ENCODE results near the gene PGRMC1. TPM values are rescaled to one million over a fixed set of nuclear protein-coding genes. Genes with fewer than 3 reads are reported as not detected.

Gene PGRMC1
- total and polyA plus RNA-seq, 2 donors (not counting 1 experiment from before 2014, with no cell fraction given), result 127 to 201 TPM

- H3K9ac ChIP-seq (ENCODE audit: insufficient read depth, low read length), result no peak overlapping the region
- H3K4me1 ChIP-seq (ENCODE audit: control insufficient read depth, extremely low read depth, insufficient read depth, low read length), result no peaks in the 10 kb centered on the region
- H4K20me1 ChIP-seq (ENCODE audit: control insufficient read depth, extremely low read depth, insufficient read depth, low read length), result no peaks in the 10 kb centered on the region
- no peaks in the 10 kb centered on the region for H3K36me3 ChIP-seq (ENCODE audit: control insufficient read depth, insufficient read depth, low read length)
- peak in 1 of 2 donors; percentile 0 for DNase-seq (ENCODE audit: low read depth in 2 of 2)
- peak overlapping the region in 1 of 4 experiments; percentile 81 for H3K4me3 ChIP-seq (replicated peaks in 1 of 4; ENCODE audit: control extremely low read depth in 1 of 4, insufficient read depth in 1 of 4, low read depth in 3 of 4, low read length in 4 of 4)
- no peak overlapping the region for H3K27ac ChIP-seq (ENCODE audit: insufficient read depth, low read length)
- no peak for TF ChIP-seq EZH2 (IDR thresholded peaks at IDR 0.05; ENCODE audit: low read length, missing control alignments)
- TF ChIP-seq, protein P1, sequence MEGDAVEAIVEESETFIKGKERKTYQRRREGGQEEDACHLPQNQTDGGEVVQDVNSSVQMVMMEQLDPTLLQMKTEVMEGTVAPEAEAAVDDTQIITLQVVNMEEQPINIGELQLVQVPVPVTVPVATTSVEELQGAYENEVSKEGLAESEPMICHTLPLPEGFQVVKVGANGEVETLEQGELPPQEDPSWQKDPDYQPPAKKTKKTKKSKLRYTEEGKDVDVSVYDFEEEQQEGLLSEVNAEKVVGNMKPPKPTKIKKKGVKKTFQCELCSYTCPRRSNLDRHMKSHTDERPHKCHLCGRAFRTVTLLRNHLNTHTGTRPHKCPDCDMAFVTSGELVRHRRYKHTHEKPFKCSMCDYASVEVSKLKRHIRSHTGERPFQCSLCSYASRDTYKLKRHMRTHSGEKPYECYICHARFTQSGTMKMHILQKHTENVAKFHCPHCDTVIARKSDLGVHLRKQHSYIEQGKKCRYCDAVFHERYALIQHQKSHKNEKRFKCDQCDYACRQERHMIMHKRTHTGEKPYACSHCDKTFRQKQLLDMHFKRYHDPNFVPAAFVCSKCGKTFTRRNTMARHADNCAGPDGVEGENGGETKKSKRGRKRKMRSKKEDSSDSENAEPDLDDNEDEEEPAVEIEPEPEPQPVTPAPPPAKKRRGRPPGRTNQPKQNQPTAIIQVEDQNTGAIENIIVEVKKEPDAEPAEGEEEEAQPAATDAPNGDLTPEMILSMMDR (conservative IDR thresholded peaks at IDR 0.05 in 1 of 2, IDR thresholded peaks at IDR 0.05 in 1 of 2; ENCODE audit: low read depth in 1 of 2, low read length in 2 of 2), result no peak
- no peak overlapping the region for H2AFZ ChIP-seq (ENCODE audit: low read length)
- peaks cover 29% of the 10 kb centered on the region for H3K79me2 ChIP-seq (ENCODE audit: control insufficient read depth, insufficient read depth, low read length)
- H3K4me2 ChIP-seq (ENCODE audit: extremely low read depth, insufficient read depth, low read length), result no peak overlapping the region
- H3K27me3 ChIP-seq (ENCODE audit: control insufficient read depth, insufficient read depth, low read length), result no peaks in the 10 kb centered on the region
- H3K9me3 ChIP-seq (ENCODE audit: control insufficient read depth, insufficient read depth, low read depth, low read length), result no peaks in the 10 kb centered on the region
Observed at GRCh38 chrX:119235051-119235511, 1.0 kb upstream of the PGRMC1 start.

DNA sequence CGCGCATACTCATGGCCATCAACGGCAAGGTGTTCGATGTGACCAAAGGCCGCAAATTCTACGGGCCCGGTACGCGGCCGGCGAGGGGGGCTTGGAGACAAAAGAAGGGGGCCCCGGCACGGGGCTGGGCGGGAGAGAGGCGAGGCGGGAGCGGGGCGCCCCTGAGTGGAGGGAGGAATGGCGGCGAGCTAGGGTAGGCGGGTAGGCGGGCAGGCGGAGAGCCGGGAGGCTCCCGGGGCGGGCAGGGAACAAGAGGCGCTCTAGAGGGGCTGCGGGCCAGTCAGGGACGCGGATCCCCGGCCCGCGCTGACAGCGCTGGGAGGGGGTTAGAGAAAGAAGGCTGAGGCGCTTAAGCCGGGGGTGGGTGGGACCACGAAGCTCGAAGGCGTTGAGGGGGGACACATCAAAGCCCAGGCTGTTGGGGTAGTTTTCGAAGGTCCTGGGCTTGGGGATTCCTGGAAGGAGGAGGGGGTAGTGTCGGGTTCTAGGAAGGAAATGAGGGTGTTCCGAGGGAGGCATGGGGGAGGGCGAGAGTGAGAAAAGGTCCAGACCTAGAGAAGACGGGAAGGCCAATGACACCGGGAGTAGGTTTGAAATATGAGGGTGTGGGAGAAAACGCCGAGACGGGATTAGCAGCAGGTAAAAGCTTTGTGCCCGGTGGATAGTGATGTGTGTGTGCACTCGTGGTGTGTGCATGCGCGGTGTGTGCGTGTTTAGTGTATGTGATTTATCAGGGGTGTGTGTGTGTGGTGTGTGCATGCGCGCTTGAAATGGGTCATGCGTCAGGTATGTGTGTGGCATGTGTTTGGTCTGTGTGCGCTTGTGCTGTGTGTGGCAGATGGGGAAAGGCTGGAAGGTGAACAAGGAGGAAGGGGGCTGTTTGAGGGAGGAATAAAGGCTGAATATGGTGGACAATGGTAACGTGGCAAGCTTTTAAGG, 807 bp downstream of the PGRMC1 start:
- peak overlapping the region; percentile 84 for H3K27ac ChIP-seq (ENCODE audit: insufficient read depth, low read length)
- peak overlapping the region; percentile 65 to 89 (median 76) for H3K4me3 ChIP-seq (replicated peaks in 1 of 4; ENCODE audit: control extremely low read depth in 1 of 4, insufficient read depth in 1 of 4, low read depth in 3 of 4, low read length in 4 of 4)
- no peak for TF ChIP-seq EZH2 (IDR thresholded peaks at IDR 0.05; ENCODE audit: low read length, missing control alignments)
- TF ChIP-seq, protein P1 (conservative IDR thresholded peaks at IDR 0.05 in 1 of 2, IDR thresholded peaks at IDR 0.05 in 1 of 2; ENCODE audit: low read depth in 1 of 2, low read length in 2 of 2), result no peak
- H2AFZ ChIP-seq (ENCODE audit: low read length), result no peak overlapping the region
- peak overlapping the region; percentile 69 for H3K4me2 ChIP-seq (ENCODE audit: extremely low read depth, insufficient read depth, low read length)
- no peaks in the 10 kb centered on the region for H3K4me1 ChIP-seq (ENCODE audit: control insufficient read depth, extremely low read depth, insufficient read depth, low read length)
- no peaks in the 10 kb centered on the region for H3K36me3 ChIP-seq (ENCODE audit: control insufficient read depth, insufficient read depth, low read length)
- peaks cover 36% of the 10 kb centered on the region for H3K79me2 ChIP-seq (ENCODE audit: control insufficient read depth, insufficient read depth, low read length)
- peak overlapping the region; percentile 82 for H3K9ac ChIP-seq (ENCODE audit: insufficient read depth, low read length)
- no peaks in the 10 kb centered on the region for H3K27me3 ChIP-seq (ENCODE audit: control insufficient read depth, insufficient read depth, low read length)
- H4K20me1 ChIP-seq (ENCODE audit: control insufficient read depth, extremely low read depth, insufficient read depth, low read length), result no peaks in the 10 kb centered on the region
- H3K9me3 ChIP-seq (ENCODE audit: control insufficient read depth, insufficient read depth, low read depth, low read length), result no peaks in the 10 kb centered on the region
- peak; percentile 66 to 82 for DNase-seq (ENCODE audit: low read depth in 2 of 2)

- Histone ChIP-seq H3K9ac (ENCODE audit: insufficient read depth, low read length) (peak overlapping the region; percentile 18), H4K20me1 (ENCODE audit: control insufficient read depth, extremely low read depth, insufficient read depth, low read length) (no peaks in the 10 kb centered on the region), H3K79me2 (ENCODE audit: control insufficient read depth, insufficient read depth, low read length) (peaks cover 39% of the 10 kb centered on the region), H3K4me2 (ENCODE audit: extremely low read depth, insufficient read depth, low read length) (peak overlapping the region; percentile 69), H3K4me3 (replicated peaks in 1 of 4; ENCODE audit: control extremely low read depth in 1 of 4, insufficient read depth in 1 of 4, low read depth in 3 of 4, low read length in 4 of 4) (peak overlapping the region; percentile 65 to 89 (median 76)), H3K27me3 (ENCODE audit: control insufficient read depth, insufficient read depth, low read length) (no peaks in the 10 kb centered on the region), H3K27ac (ENCODE audit: insufficient read depth, low read length) (peak overlapping the region; percentile 84), H2AFZ (ENCODE audit: low read length) (no peak overlapping the region), H3K4me1 (ENCODE audit: control insufficient read depth, extremely low read depth, insufficient read depth, low read length) (no peaks in the 10 kb centered on the region), H3K36me3 (ENCODE audit: control insufficient read depth, insufficient read depth, low read length) (peaks cover 1% of the 10 kb centered on the region), H3K9me3 (ENCODE audit: control insufficient read depth, insufficient read depth, low read depth, low read length) (no peaks in the 10 kb centered on the region)
- no peak for DNase-seq (ENCODE audit: low read depth in 2 of 2)
- TF ChIP-seq, protein P1 (conservative IDR thresholded peaks at IDR 0.05 in 1 of 2, IDR thresholded peaks at IDR 0.05 in 1 of 2; ENCODE audit: low read depth in 1 of 2, low read length in 2 of 2), result no peak
- TF ChIP-seq EZH2 (IDR thresholded peaks at IDR 0.05; ENCODE audit: low read length, missing control alignments), result no peak
Observed at GRCh38 chrX:119237562-119237942, 1.5 kb downstream of the PGRMC1 start.
